ENCODE measurements around the gene MACROD1. TPM values are rescaled to one million over a fixed set of nuclear protein-coding genes. Genes with fewer than 3 reads are reported as not detected.

The MACROD1 gene
- total and polyA plus RNA-seq, 2 donors (not counting 3 experiments of a cell fraction or from before 2014, with no cell fraction given), result 11.0 to 16.2 TPM

GRCh38 chr11:64032050-64032449, 133.9 kb downstream of the MACROD1 start:
- no TSS peak for BruUV-seq (replicated peaks)

GRCh38 chr11:64031001-64031400, 134.9 kb downstream of the MACROD1 start:
- H3K4me1 ChIP-seq (ENCODE audit: control insufficient read depth, extremely low read depth, insufficient read depth, low read length), result no peaks in the 10 kb centered on the region
- POLR2A ChIA-PET, result no interaction called here
- H3K27ac ChIP-seq (ENCODE audit: insufficient read depth, low read depth, low read length), result no peak overlapping the region

More at GRCh38 chr11:64032050-64032449, 133.9 kb downstream of the MACROD1 start:
- H3K9me1 ChIP-seq (replicated peaks; ENCODE audit: control insufficient read depth, extremely low read depth, insufficient read depth, low read length), result no peaks in the 10 kb centered on the region
- POLR2A ChIA-PET, result no interaction called here
- dilution Hi-C loops (cut with MboI; ENCODE audit: extremely low pct_ligation_motif_present, low sequenced_read_pairs) (no loop called here), intact Hi-C loops (cut with micrococcal nuclease) (no loop called here)
- no peak overlapping the region for H3K27ac ChIP-seq (ENCODE audit: insufficient read depth, low read depth, low read length)
- no peak for FAIRE-seq
- no peak for TF ChIP-seq FOS (IDR thresholded peaks at IDR 0.05; ENCODE audit: borderline replicate concordance, insufficient read depth, low read length)
- TF ChIP-seq POLR2A (IDR thresholded peaks at IDR 0.05; ENCODE audit: low read depth, low read length), result no peak
- H3K4me2 ChIP-seq (ENCODE audit: insufficient read depth, low read length), result no peak overlapping the region
- CTCF ChIA-PET, result interaction anchor here (0.5 to 5.0 kb wide), 3 partner anchors 16 to 121 kb away, joined by 3 to 23 read pairs (median 3); no protein-coding TSS in a partner anchor
- no peaks in the 10 kb centered on the region for H3K36me3 ChIP-seq (ENCODE audit: control insufficient read depth in 2 of 2, extremely low read depth in 1 of 2, insufficient read depth in 2 of 2, low read length in 2 of 2)
- no peak overlapping the region for H2AFZ ChIP-seq (ENCODE audit: low read depth, low read length)
- H3K27me3 ChIP-seq (ENCODE audit: control insufficient read depth in 2 of 2, insufficient read depth in 2 of 2, low read length in 2 of 2), result peaks cover 22 to 32% of the 10 kb centered on the region in 2 experiments
- H4K20me1 ChIP-seq (replicated peaks; ENCODE audit: control insufficient read depth, extremely low read depth, insufficient read depth, low read length), result no peaks in the 10 kb centered on the region
- no peaks in the 10 kb centered on the region for H3K79me2 ChIP-seq (ENCODE audit: control insufficient read depth, insufficient read depth, low read length)
- no peak overlapping the region for H3K9ac ChIP-seq (replicated peaks; ENCODE audit: extremely low read depth, insufficient read depth, low read length)
- H3K9me3 ChIP-seq (replicated peaks; ENCODE audit: control insufficient read depth, insufficient read depth, low read length), result no peaks in the 10 kb centered on the region
- no peaks in the 10 kb centered on the region for H3K4me1 ChIP-seq (ENCODE audit: control insufficient read depth, extremely low read depth, insufficient read depth, low read length)
- no peak for DNase-seq (ENCODE audit: low read depth, low spot score)
- H3K4me3 ChIP-seq (replicated peaks in 1 of 3; ENCODE audit: insufficient read depth in 1 of 3, low read depth in 1 of 3, low read length in 3 of 3), result no peak overlapping the region

More at GRCh38 chr11:64031001-64031400, 134.9 kb downstream of the MACROD1 start:
- H3K9ac ChIP-seq (replicated peaks; ENCODE audit: extremely low read depth, insufficient read depth, low read length), result no peak overlapping the region
- no peak overlapping the region for H2AFZ ChIP-seq (ENCODE audit: low read depth, low read length)
- H3K9me1 ChIP-seq (replicated peaks; ENCODE audit: control insufficient read depth, extremely low read depth, insufficient read depth, low read length), result no peaks in the 10 kb centered on the region
- H3K4me3 ChIP-seq (replicated peaks in 1 of 3; ENCODE audit: insufficient read depth in 1 of 3, low read depth in 1 of 3, low read length in 3 of 3), result no peak overlapping the region
- H3K36me3 ChIP-seq (ENCODE audit: control insufficient read depth in 2 of 2, extremely low read depth in 1 of 2, insufficient read depth in 2 of 2, low read length in 2 of 2), result no peaks in the 10 kb centered on the region
- no peaks in the 10 kb centered on the region for H3K9me3 ChIP-seq (replicated peaks; ENCODE audit: control insufficient read depth, insufficient read depth, low read length)
- FAIRE-seq (no peak), DNase-seq (ENCODE audit: low read depth, low spot score) (no peak)
- dilution Hi-C loops (cut with MboI; ENCODE audit: extremely low pct_ligation_motif_present, low sequenced_read_pairs) (no loop called here), intact Hi-C loops (cut with micrococcal nuclease) (no loop called here)
- no TSS peak for BruUV-seq (replicated peaks)
- H3K79me2 ChIP-seq (ENCODE audit: control insufficient read depth, insufficient read depth, low read length), result no peaks in the 10 kb centered on the region
- TF ChIP-seq GATA2 (IDR thresholded peaks at IDR 0.05; ENCODE audit: insufficient read depth, insufficient read length, low read depth, low read length) (no peak), MYC (IDR thresholded peaks at IDR 0.05; ENCODE audit: low read depth, low read length) (no peak), JUN (IDR thresholded peaks at IDR 0.05; ENCODE audit: borderline replicate concordance, insufficient read depth, insufficient read length, low read depth) (no peak), POLR2A (IDR thresholded peaks at IDR 0.05; ENCODE audit: low read depth, low read length) (no peak), EZH2 (IDR thresholded peaks at IDR 0.05; ENCODE audit: borderline replicate concordance, low read depth, low read length, severe bottlenecking) (no peak), POLR2AphosphoS5 (IDR thresholded peaks at IDR 0.05; ENCODE audit: insufficient read depth, low read depth, low read length) (no peak), MAX (IDR thresholded peaks at IDR 0.05; ENCODE audit: insufficient read depth, insufficient read length) (no peak), CTCF (IDR thresholded peaks at IDR 0.05; ENCODE audit: extremely low read depth in 1 of 2, insufficient read depth in 1 of 2, low read depth in 1 of 2, low read length in 2 of 2) (no peak), FOS (IDR thresholded peaks at IDR 0.05; ENCODE audit: borderline replicate concordance, insufficient read depth, low read length) (no peak)
- H3K27me3 ChIP-seq (ENCODE audit: control insufficient read depth in 2 of 2, insufficient read depth in 2 of 2, low read length in 2 of 2), result peaks cover 16 to 22% of the 10 kb centered on the region in 2 experiments
- H4K20me1 ChIP-seq (replicated peaks; ENCODE audit: control insufficient read depth, extremely low read depth, insufficient read depth, low read length), result no peaks in the 10 kb centered on the region
- CTCF ChIA-PET, result interaction anchor here (1.1 to 5.0 kb wide), 2 partner anchors 24 to 30 kb away, joined by 3 to 23 read pairs; no protein-coding TSS in a partner anchor
- no peak overlapping the region for H3K4me2 ChIP-seq (ENCODE audit: insufficient read depth, low read length)

Data from endothelial cell of umbilical vein (primary cell).